Effector memory CD8-positive, alpha-beta T cell (primary cell): ENCODE data around the gene ADAT3.

Experiments
- ATAC-seq: fragments of 150-1000 bp; cut with Tn5 transposase; replicated peaks from 2 replicates; pipeline ENCODE4 v1.10.0; 2021; ENCODE audit warnings: mild to moderate bottlenecking, moderate library complexity
- DNase-seq, 3 experiments: peaks; one replicate each; pipeline ENCODE4 v3.0.0; 2021
- H3K27ac Mint-ChIP-seq, 2 donors: one replicate each; pipeline ENCODE4 v1.8.0; 2022; ENCODE audit warnings: mild to moderate bottlenecking in 2 of 2, mixed read lengths in 2 of 2, moderate library complexity in 2 of 2
- H3K27me3 Mint-ChIP-seq, 2 donors: one replicate each; pipeline ENCODE4 v1.8.0; 2022; ENCODE audit warnings: mixed read lengths in 2 of 2
- H3K36me3 Mint-ChIP-seq: one replicate; pipeline ENCODE4 v1.8.0; 2022; ENCODE audit warnings: mild to moderate bottlenecking, moderate library complexity, mixed read lengths; ENCODE audit not compliant: insufficient read depth
- H3K4me1 Mint-ChIP-seq, 2 donors: one replicate each; pipeline ENCODE4 v1.8.0; 2022; ENCODE audit warnings: low read depth in 2 of 2, mixed read lengths in 2 of 2
- H3K4me3 Mint-ChIP-seq, 2 donors: one replicate each; pipeline ENCODE4 v1.8.0; 2022; ENCODE audit warnings: mild to moderate bottlenecking in 2 of 2, mixed read lengths in 2 of 2, moderate library complexity in 2 of 2
- H3K9me3 Mint-ChIP-seq, 2 donors: one replicate each; pipeline ENCODE4 v1.8.0; 2022; ENCODE audit warnings: mixed read lengths in 2 of 2

The ADAT3 gene

DNA sequence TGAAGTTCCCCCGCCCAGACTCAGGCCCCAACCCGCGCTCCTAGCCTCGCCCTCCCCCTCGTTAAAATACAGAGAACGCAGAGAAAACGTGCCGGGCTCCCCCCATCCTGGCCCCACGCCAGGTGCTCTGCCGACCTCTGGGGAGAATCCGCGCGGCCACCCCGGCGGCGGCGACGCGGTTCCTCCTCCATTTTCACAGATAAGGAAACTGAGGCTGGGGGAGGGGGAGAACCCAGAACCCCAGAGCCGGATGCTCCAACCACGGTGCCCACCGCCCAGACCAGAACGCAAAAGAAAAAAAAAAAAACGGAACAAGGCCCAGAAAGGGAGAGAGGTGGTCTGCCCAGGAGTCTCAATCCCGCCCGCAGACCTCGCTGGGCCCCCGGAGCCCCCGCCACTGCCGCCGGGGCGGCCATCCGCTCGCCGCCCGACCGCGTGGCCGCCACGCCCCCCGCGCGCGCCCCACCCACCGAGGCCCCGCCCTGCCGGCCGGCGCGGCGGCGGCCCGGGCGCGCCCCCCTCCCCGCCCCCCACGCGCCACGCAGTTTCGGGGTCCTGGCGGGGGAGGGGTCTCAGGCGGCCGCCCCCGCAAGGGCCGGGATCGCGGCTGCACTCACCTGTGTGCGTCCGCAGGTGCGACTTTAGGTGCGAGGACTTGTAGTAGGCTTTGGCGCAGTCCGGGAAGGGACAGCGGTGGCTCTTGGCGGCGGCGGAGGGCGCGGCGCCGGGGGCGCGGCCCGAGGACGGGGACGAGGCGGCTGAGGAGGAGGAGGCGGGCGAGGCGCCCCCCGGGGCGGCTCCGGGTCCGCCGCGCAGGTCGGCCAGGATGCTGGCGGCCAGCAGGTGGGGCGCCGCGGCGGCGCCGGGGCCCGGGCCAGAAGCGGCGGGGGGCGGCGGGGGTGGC lies 42.5 kb upstream of the ADAT3 start:
- Mint-ChIP-seq H3K27me3 (no peaks in the 10 kb centered on the region), H3K36me3 (peaks cover 47% of the 10 kb centered on the region), H3K27ac (peak overlapping the region; percentile 97 to 98), H3K4me1 (peaks cover 19 to 28% of the 10 kb centered on the region in 2 donors), H3K9me3 (no peaks in the 10 kb centered on the region), H3K4me3 (peak overlapping the region; percentile 99)
- ATAC-seq (peak; percentile 1), DNase-seq (peak; percentile 53 to 63 (median 62))

DNA sequence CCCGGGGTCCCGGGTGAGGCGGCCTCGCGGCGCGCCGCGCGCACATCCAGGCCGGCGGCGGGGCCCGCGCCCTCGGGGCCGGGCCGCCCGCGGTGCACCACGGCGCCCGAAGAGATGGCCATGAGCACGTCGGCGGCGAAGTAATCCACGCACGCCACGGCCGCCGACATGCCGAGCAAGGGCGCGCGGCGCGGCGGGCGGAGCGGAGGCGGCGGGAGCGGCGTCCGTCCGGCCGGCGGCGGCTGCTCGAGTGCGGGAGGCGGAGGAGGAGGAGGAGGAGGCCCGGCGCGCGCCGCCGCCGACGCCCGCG lies 41.9 kb upstream of the ADAT3 start, which contains the start of gene KLF16:
Gene KLF16, minus strand, starts transcription at position 252 of the 310 bp plus-strand sequence. Its CDS starts 82 bp downstream, at position 170.
- H3K4me1 Mint-ChIP-seq: peaks cover 19 to 29% of the 10 kb centered on the region in 2 donors
- no peaks in the 10 kb centered on the region for H3K27me3 Mint-ChIP-seq
- DNase-seq: no peak
- peak; percentile 0 for ATAC-seq
- H3K36me3 Mint-ChIP-seq: peaks cover 45% of the 10 kb centered on the region
- H3K27ac Mint-ChIP-seq: peak within 1 kb of the TSS; percentile 97 to 98
- H3K4me3 Mint-ChIP-seq: peak within 1 kb of the TSS; percentile 99
- no peaks in the 10 kb centered on the region for H3K9me3 Mint-ChIP-seq

DNA sequence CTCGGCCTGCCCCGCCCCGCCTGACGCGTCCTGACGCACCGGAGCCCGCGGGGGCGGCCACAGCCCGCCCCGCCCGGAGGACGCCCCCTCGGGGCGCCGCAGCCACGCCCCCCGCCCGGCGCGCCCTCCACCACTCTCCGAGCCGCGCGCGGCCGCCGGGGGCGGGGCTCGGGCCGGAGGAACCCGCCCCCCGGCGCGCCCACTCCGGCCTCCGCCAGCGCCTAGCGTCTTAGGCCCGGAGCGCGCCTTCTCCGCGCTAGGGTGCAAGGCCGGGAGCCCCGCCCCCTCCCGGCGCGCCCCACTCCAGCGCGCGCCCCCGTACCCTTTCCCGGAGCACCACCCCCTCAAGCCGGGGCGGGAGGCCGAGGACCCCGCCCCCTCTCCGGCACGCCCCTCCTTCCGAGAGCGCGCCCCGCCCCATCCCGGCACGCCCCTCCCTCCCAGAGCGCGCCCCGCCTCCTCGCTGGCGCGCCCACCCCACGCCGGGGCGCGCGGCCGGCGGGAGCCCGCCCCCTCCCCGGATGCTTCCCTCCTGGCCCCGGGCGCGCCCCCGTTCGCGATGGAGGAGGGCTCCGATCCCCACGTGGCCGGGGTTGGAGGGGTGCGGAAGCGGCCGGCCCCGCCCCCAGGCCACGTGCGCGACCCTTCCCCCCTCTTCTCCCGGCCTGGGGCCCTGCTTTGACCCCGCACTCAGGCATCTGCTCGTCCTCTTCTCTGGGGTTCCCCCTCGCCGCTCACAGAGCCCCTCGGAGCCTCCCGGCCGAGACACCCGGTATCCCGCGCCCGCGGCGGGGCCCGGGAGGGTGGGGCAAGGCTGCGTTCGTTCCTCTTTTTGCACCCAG lies 41.3 kb upstream of the ADAT3 start:
- peak; percentile 70 for ATAC-seq

DNA sequence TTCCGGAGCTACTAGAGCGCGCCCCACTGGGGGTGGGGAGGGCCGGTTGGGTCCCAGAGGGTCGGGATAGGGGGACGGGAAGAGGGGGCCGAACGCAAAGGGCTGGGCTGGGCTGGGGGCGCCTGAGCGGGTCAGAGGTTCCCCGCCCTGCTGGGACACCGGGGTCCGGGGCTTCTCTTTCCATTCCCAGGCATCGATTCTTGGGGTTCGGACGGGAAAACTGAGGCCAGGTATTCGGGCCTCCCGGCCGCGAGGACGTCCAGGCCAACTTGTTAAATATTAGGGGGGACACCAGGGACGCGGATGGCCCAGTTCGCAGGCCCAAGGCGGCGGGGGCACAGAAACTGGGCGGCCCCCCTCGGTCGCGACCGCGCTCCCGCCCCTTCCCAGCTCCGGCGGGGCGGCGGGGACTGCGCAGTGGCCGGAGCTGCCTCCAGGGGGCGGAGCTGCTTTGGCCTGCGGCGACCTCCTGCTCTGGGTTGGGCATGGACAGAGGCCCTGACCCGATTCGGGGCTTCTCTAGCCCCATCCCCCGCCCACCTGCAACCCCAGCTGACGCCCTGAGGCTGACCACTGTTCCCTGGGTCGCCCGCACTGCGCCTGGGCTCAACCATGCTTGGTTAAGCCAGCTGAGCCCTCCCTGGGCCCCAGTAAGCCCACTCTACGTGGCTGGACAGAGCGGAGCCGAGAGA lies 40.6 kb upstream of the ADAT3 start:
- DNase-seq (peak in 2 of 3 experiments; percentile 45 to 53), ATAC-seq (peak; percentile 12)
- H3K9me3 Mint-ChIP-seq: no peaks in the 10 kb centered on the region
- H3K4me1 Mint-ChIP-seq: peaks cover 20 to 26% of the 10 kb centered on the region in 2 donors
- peak overlapping the region; percentile 74 to 75 for H3K4me3 Mint-ChIP-seq
- H3K27ac Mint-ChIP-seq: peak overlapping the region in 1 of 2 donors; percentile 55
- no peaks in the 10 kb centered on the region for H3K27me3 Mint-ChIP-seq
- peaks cover 38% of the 10 kb centered on the region for H3K36me3 Mint-ChIP-seq

More for the DNA sequence above, 41.3 kb upstream of the ADAT3 start:
- H3K4me3 Mint-ChIP-seq: peak overlapping the region; percentile 74 to 75
- peaks cover 21 to 29% of the 10 kb centered on the region in 2 donors for H3K4me1 Mint-ChIP-seq
- no peaks in the 10 kb centered on the region for H3K27me3 Mint-ChIP-seq
- H3K36me3 Mint-ChIP-seq: peaks cover 43% of the 10 kb centered on the region
- DNase-seq: peak; percentile 88 to 89 (median 89)
- no peaks in the 10 kb centered on the region for H3K9me3 Mint-ChIP-seq
- H3K27ac Mint-ChIP-seq: peak overlapping the region in 1 of 2 donors; percentile 55

DNA sequence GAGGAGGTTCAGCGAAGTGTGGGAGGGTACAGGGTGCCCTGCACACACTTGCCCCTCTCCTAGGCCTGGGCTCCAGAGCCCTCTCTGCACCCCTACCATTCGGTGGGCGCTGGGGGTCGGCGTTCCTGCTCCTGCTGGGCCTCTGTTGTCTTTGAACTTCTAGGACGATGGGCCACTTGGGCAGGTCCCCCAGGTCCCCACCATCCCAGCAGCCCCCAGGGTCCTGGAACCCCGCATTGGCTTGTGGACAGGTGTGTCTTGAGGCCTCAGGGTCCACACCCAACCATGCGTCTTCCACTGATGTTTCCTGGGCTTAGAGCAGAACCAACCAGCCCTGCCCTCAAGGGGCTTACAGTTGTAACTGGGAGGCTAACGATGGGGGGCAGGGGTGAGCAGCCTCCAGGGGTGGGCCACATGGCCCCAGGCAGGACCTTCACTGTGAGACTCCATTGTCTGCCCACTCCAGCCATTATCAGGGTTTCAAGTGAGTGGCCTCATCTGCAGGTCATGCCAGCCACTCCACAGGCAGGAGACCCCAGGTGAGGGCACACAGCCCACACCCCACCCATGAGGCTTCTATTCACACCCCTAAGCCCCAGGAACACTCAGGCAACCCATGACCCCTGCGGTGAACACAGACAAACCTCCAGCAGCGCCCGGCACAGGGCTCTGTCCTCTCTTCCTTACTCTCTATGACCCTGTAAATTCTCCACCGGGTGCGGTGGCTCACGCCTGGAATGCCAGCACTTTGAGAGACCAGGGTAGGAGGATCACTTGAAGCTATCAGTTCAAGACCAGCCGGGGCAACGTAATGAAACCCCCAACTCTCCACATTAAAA lies 39.8 kb upstream of the ADAT3 start:
- Mint-ChIP-seq H3K4me3 (peak overlapping the region; percentile 74 to 75), H3K4me1 (peaks cover 21 to 24% of the 10 kb centered on the region in 2 donors), H3K27me3 (no peaks in the 10 kb centered on the region), H3K9me3 (no peaks in the 10 kb centered on the region), H3K36me3 (peaks cover 44% of the 10 kb centered on the region), H3K27ac (peak overlapping the region in 1 of 2 donors; percentile 55)
- DNase-seq (no peak), ATAC-seq (no peak)

DNA sequence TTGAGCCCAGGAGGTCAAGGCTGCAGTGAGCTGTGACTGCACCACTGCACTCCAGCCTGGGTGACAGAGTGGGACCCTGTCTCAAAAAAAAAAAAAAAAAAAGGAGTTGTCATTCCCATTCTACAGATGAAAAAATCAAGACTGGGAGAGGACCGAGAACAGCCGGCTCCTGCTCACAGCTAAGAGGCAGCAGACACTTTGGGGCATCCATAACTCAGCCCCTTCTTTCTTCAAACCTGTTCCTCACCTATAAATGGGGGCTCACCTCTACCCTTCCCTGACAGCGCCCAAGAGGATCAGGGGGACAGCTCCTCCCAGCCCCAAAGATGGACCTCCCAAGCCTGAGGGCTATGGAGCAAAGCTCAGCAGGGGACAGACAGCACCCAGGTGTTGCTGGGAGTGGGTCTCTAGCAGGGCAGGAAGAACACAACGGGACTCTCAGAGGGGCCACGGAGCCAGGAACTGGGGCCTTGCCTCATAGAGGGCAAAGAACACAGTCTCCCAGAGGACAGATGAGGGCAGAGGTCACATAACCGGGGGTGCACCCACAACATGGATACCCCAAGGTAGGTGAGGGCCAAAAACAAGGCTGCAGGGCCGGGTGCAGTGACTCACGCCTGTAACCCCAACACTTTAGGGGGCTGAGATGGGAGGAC lies 38.4 kb upstream of the ADAT3 start:
- peak overlapping the region in 1 of 2 donors; percentile 38 for H3K27ac Mint-ChIP-seq
- H3K36me3 Mint-ChIP-seq: peaks cover 40% of the 10 kb centered on the region
- no peak for DNase-seq

DNA sequence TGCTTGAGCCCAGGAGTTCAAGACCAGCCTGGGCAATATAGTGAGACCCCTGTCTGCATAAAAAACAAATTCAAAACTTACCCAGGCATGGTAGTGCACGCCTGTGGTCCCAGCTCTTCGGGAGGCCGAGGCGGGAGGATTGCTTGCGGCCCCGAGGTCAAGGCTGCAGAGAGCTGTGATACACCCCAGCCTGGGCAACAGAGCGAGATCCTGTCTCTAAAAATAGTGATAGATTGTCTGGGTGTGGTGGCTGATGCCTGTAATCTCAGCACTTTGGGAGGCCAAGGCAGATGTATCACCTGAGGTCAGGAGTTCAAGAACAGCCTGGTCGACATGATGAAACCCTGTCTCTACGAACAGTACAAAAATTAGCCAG lies 37.9 kb upstream of the ADAT3 start:
- no peak for ATAC-seq
- Mint-ChIP-seq H3K9me3 (no peaks in the 10 kb centered on the region), H3K4me3 (no peak overlapping the region), H3K4me1 (peaks cover 10 to 11% of the 10 kb centered on the region in 2 donors), H3K27ac (peak overlapping the region in 1 of 2 donors; percentile 38), H3K36me3 (peaks cover 40% of the 10 kb centered on the region), H3K27me3 (no peaks in the 10 kb centered on the region)
- DNase-seq: no peak

More for the DNA sequence above, 38.4 kb upstream of the ADAT3 start:
- ATAC-seq: no peak
- no peak overlapping the region for H3K4me3 Mint-ChIP-seq
- H3K9me3 Mint-ChIP-seq: no peaks in the 10 kb centered on the region
- H3K27me3 Mint-ChIP-seq: no peaks in the 10 kb centered on the region
- H3K4me1 Mint-ChIP-seq: peaks cover 13 to 14% of the 10 kb centered on the region in 2 donors

DNA sequence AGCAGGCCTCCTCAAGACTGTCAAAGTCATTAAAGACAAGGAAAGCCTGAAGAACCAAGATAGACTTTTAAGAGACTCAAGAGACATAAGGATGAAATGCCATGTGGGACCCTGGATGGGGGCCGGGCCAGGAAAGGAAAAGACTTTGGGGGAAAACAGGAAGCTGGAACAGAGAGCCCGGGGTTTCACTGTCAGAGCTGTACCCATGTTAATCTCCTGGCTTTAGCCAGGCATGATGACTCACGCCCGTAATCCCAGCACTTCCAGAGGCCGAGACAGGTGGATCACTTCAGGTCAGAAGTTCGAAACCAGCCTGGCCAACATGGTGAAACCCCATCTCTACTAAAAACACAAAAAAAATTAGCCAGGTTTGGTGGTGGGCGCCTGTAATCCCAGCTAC lies 36.2 kb upstream of the ADAT3 start:
- Mint-ChIP-seq H3K36me3 (peaks cover 47% of the 10 kb centered on the region), H3K9me3 (no peaks in the 10 kb centered on the region), H3K4me3 (no peak overlapping the region), H3K4me1 (peaks cover 10 to 17% of the 10 kb centered on the region in 2 donors), H3K27me3 (no peaks in the 10 kb centered on the region), H3K27ac (no peak overlapping the region)
- no peak for ATAC-seq
- no peak for DNase-seq

DNA sequence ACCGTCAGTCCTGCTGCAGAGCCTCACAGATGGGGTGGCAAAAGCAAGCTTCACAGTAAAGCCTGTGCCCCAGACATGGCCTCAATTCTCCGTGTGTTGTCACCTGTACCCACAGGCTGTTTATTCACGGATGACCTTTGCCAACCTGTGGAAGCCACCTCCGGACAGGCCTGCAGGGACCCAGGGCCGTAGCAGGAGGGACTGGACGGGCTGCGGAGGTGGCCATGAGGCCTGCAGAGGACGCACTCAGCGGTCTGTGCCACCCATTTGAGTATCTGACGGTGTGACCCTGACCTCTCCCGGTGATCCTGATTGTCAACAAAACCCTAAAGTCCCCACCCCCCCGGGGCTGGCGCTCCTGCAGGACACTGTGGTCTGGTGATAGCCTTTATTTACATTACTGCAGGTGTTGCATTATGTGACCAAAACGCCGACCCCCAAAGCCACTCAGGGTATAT lies 34.0 kb upstream of the ADAT3 start:
- H3K36me3 Mint-ChIP-seq: peaks cover 55% of the 10 kb centered on the region
- H3K4me3 Mint-ChIP-seq: no peak overlapping the region
- peaks cover 28 to 29% of the 10 kb centered on the region in 2 donors for H3K4me1 Mint-ChIP-seq
- ATAC-seq: no peak
- peak overlapping the region in 1 of 2 donors; percentile 74 for H3K27ac Mint-ChIP-seq
- no peaks in the 10 kb centered on the region for H3K27me3 Mint-ChIP-seq
- H3K9me3 Mint-ChIP-seq: no peaks in the 10 kb centered on the region
- DNase-seq: no peak

DNA sequence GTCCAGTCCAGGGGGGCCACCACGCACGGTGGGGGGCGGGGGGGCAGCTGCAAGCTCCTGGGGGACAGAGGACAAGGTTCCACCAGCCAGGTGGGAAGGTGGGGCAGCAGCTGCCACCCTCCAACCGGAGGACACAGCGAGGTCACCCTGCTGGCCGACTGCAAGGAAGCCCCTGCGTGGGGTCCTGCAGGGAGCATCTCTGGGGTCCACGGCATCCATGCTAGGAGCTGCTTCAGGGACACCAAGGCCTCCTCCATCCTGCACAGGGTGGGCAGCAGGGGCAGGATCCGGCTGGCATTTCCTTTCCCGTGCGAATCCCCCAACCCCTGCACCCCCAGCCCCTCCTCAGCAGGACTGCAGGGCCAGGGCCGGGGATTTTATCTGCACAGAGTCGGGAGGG lies 33.6 kb upstream of the ADAT3 start:
- Mint-ChIP-seq H3K4me3 (no peak overlapping the region), H3K4me1 (peaks cover 32 to 33% of the 10 kb centered on the region in 2 donors), H3K27me3 (no peaks in the 10 kb centered on the region), H3K36me3 (peaks cover 60% of the 10 kb centered on the region), H3K9me3 (no peaks in the 10 kb centered on the region), H3K27ac (no peak overlapping the region)
- ATAC-seq (no peak), DNase-seq (no peak)

DNA sequence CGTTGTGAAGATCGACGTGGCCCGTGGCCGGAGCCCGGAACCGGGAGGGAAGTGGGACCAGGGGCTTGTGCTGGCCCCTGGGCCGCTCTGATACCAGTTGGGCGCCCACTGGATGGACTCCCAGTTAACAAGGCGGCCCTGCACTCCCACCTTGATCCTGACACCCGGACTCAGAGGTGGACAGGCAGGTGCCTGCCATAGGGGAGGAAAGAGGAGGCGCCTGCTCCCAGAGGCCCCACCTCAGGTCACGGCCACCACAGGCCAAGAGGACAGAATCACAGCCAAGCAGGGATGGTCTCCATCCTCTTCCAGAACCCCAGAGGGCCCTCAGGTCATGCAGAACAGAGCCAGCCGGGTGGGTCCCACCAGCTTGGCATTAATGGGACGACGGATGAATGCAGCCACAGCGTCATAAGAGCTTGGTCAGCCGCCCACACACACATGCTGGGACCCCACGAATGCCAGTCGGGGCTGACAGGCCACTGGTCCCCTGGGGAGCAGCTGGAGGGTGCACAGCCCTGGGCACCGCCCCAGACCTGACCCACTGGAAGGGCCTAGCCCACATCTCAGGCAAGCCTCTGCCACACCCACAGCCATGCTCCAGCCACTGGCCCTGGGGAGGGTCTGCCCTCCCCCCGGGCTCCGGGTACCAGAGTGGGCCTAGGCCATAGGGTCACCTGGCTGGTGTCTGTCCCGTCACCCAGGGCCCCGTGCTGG lies 32.2 kb upstream of the ADAT3 start:
- Mint-ChIP-seq H3K27ac (peak overlapping the region in 1 of 2 donors; percentile 96), H3K36me3 (peaks cover 66% of the 10 kb centered on the region), H3K9me3 (no peaks in the 10 kb centered on the region), H3K27me3 (no peaks in the 10 kb centered on the region), H3K4me1 (peaks cover 32 to 33% of the 10 kb centered on the region in 2 donors), H3K4me3 (peak overlapping the region; percentile 96 to 99)
- DNase-seq (no peak), ATAC-seq (no peak)
